Glutamatergic neuron (in vitro differentiated cells): ENCODE data around the gene MPIG6B. TPM values are rescaled to one million over a fixed set of nuclear protein-coding genes. Genes with fewer than 3 reads are reported as not detected.
A peak's percentile ranks its signal among the peaks of the same experiment; 100 is the strongest.

ENCODE experiments used
- DNase-seq: peaks from one replicate; pipeline ENCODE4 v3.0.0; 2022
- H3K27ac Mint-ChIP-seq: one replicate; pipeline ENCODE4 v1.8.0; 2020; ENCODE audit warnings: mild to moderate bottlenecking, mixed read lengths, inconsistent platforms; ENCODE audit not compliant: unreplicated experiment
- H3K27me3 Mint-ChIP-seq: one replicate; pipeline ENCODE4 v1.8.0; 2020; ENCODE audit warnings: mild to moderate bottlenecking, moderate library complexity, mixed read lengths, inconsistent platforms; ENCODE audit not compliant: unreplicated experiment
- H3K36me3 Mint-ChIP-seq: one replicate; pipeline ENCODE4 v1.8.0; 2020; ENCODE audit warnings: mild to moderate bottlenecking, mixed read lengths, inconsistent platforms; ENCODE audit not compliant: unreplicated experiment
- H3K4me1 Mint-ChIP-seq: one replicate; pipeline ENCODE4 v1.8.0; 2020; ENCODE audit warnings: mild to moderate bottlenecking, low read depth, mixed read lengths, inconsistent platforms; ENCODE audit not compliant: unreplicated experiment
- H3K4me3 Mint-ChIP-seq: one replicate; pipeline ENCODE4 v1.8.0; 2020; ENCODE audit warnings: mild to moderate bottlenecking, mixed read lengths, inconsistent platforms; ENCODE audit not compliant: unreplicated experiment
- H3K9me3 Mint-ChIP-seq: one replicate; pipeline ENCODE4 v1.8.0; 2020; ENCODE audit warnings: mild to moderate bottlenecking, moderate library complexity, mixed read lengths, inconsistent platforms; ENCODE audit not compliant: unreplicated experiment
- CTCF ChIP-seq: fragments of 200-600 bp; sonication (generic); IDR thresholded peaks from one replicate; pipeline ENCODE4 v1.5.0; 2021; ENCODE audit not compliant: partially characterized antibody, unreplicated experiment
- total RNA-seq: library from RNA; stranded (reverse); fragmentation: NEBNext Ultra II Directional; extraction: Animal tissue kit (Norgen Biotek cat#: 25700); gene quantifications from one replicate; pipeline ENCODE4 v1.2.1, GENCODE V29; 2021; ENCODE audit not compliant: unreplicated experiment

The MPIG6B gene
- total RNA-seq, 1 donor from 2014 or later, result not detected

GRCh38 chr6:31762356-31762755 lies 39.2 kb downstream of the MPIG6B start, which contains the start of gene SAPCD1:
TSS of gene SAPCD1 (plus strand) at chr6:31762656. CDS start at chr6:31763055, 399 bp downstream.
- Mint-ChIP-seq H3K9me3 (no peaks in the 10 kb centered on the region), H3K27ac (peak within 1 kb of the TSS; percentile 18), H3K27me3 (peaks cover 4% of the 10 kb centered on the region), H3K4me3 (no peak within 1 kb of the TSS), H3K36me3 (peaks cover 7% of the 10 kb centered on the region), H3K4me1 (peaks cover 5% of the 10 kb centered on the region)
- no peak for DNase-seq
- no peak for TF ChIP-seq CTCF

- Mint-ChIP-seq H3K36me3 (peaks cover 7% of the 10 kb centered on the region), H3K9me3 (no peaks in the 10 kb centered on the region), H3K27me3 (peaks cover 4% of the 10 kb centered on the region), H3K4me3 (no peak overlapping the region), H3K27ac (no peak overlapping the region), H3K4me1 (peaks cover 5% of the 10 kb centered on the region)
- TF ChIP-seq CTCF, result no peak
- no peak for DNase-seq
These were observed 39.9 kb downstream of the MPIG6B start for GRCh38 chr6:31762878-31763618.

GRCh38 chr6:31763619-31763940 lies 40.4 kb downstream of the MPIG6B start:
- Mint-ChIP-seq H3K4me3 (no peak overlapping the region), H3K27me3 (peaks cover 4% of the 10 kb centered on the region), H3K9me3 (no peaks in the 10 kb centered on the region), H3K27ac (no peak overlapping the region), H3K4me1 (peaks cover 5% of the 10 kb centered on the region), H3K36me3 (peaks cover 7% of the 10 kb centered on the region)
- no peak for TF ChIP-seq CTCF
- DNase-seq, result no peak

- Mint-ChIP-seq H3K4me1 (peaks cover 5% of the 10 kb centered on the region), H3K27me3 (peaks cover 4% of the 10 kb centered on the region), H3K4me3 (no peak overlapping the region), H3K9me3 (no peaks in the 10 kb centered on the region), H3K27ac (no peak overlapping the region), H3K36me3 (peaks cover 7% of the 10 kb centered on the region)
- DNase-seq, result no peak
- no peak for TF ChIP-seq CTCF
These were observed 41.0 kb downstream of the MPIG6B start for GRCh38 chr6:31764198-31764597.

GRCh38 chr6:31765559-31765909 lies 42.4 kb downstream of the MPIG6B start:
- H3K27me3 Mint-ChIP-seq, result peaks cover 4% of the 10 kb centered on the region
- no peak for DNase-seq
- H3K27ac Mint-ChIP-seq, result no peak overlapping the region
- TF ChIP-seq CTCF, result no peak
- H3K4me3 Mint-ChIP-seq, result no peak overlapping the region
- H3K36me3 Mint-ChIP-seq, result peaks cover under 1% of the 10 kb centered on the region
- no peaks in the 10 kb centered on the region for H3K9me3 Mint-ChIP-seq
- H3K4me1 Mint-ChIP-seq, result peaks cover 5% of the 10 kb centered on the region
